22Rv1 (cell line): Measurements from ENCODE around the gene TRIM6.

Source experiments
- CTCF ChIP-seq: fragments of 450-650 bp; IDR thresholded peaks from 2 replicates; pipeline ENCODE4 v1.5.1; 2017; ENCODE audit warnings: mild to moderate bottlenecking
- ZFX ChIP-seq: fragments of 450-650 bp; IDR thresholded peaks from 2 replicates; pipeline ENCODE4 v1.6.1; 2017; ENCODE audit warnings: antibody characterized with exemption, borderline replicate concordance

GRCh38 chr11:5624489-5625279 lies 28.2 kb downstream of the TRIM6 start, which contains the start of gene TRIM34:
- TF ChIP-seq CTCF = no peak
- no peak for TF ChIP-seq ZFX
